ENCODE data around the gene BCL7B. TPM values are rescaled to one million over a fixed set of nuclear protein-coding genes. Genes with fewer than 3 reads are reported as not detected.

BCL7B gene
- 10 to 100 TPM; 29.6 to 93.0 (median 40.6) TPM for total RNA-seq

DNA sequence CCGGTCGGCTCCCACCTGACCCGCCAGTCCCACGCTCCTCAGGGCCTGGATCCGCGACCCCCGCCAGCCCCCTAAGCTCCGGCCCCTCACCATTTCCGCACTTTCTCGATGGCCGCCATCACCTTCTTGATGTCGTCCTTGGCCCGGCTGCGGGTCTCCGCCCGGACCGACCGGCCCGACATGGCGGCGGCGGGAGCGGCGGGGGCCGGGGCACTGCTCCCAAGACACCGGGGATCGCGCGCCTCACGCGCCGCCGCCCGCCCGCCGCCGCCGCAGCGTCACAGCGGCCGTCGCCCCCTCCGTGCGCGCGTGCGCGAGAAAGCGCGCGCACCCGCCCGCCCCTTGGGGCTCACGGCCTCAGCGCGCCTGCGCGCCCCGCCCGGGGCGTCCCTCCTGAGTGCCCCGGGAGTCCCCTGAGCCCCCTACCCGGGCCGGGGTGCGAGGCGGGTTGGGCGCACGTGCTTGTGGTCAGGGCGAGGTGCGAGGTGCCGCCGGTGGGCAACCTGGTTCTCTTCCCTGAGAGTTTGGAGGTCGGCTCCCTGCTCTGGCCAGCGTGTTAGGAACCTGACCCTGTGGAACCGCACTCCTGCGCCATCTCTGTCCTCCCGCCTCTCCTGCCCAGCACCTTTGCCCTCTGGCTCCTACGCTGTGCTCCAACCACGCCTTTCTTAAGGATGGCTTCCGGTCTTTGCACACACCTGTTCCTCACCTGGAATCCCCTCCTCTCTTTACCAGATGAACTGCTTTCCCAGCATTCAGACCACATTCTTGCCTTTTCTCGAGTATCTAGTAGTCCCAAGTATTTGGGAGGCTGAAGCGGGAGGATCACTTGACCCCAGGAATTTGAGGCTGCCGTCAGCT, at the start of gene BCL7B:
Gene BCL7B (minus strand): TSS at position 294 of the 861 bp plus-strand sequence. CDS start 112 bp downstream, at position 182.
- Histone ChIP-seq H3K4me3 (peak within 1 kb of the TSS; percentile 73 to 94 (median 81)), H3K27ac (peak within 1 kb of the TSS; percentile 99 to 100), H3K4me1 (peaks cover 0 to 9% of the 10 kb centered on the region in 2 donors), H3K27me3 (no peaks in the 10 kb centered on the region), H3K9me3 (no peaks in the 10 kb centered on the region), H3K36me3 (no peaks in the 10 kb centered on the region)
- TF ChIP-seq POLR2A (IDR thresholded peaks at IDR 0.05) (no peak), POLR2AphosphoS5 (IDR thresholded peaks at IDR 0.05) (peak; percentile 3 to 46 (median 46))
- peak; percentile 27 to 58 for DNase-seq (ENCODE audit: low spot score in 2 of 2)
- intact Hi-C loops (cut with DNase I; ENCODE audit: low total_unique reads) = no loop called here

DNA sequence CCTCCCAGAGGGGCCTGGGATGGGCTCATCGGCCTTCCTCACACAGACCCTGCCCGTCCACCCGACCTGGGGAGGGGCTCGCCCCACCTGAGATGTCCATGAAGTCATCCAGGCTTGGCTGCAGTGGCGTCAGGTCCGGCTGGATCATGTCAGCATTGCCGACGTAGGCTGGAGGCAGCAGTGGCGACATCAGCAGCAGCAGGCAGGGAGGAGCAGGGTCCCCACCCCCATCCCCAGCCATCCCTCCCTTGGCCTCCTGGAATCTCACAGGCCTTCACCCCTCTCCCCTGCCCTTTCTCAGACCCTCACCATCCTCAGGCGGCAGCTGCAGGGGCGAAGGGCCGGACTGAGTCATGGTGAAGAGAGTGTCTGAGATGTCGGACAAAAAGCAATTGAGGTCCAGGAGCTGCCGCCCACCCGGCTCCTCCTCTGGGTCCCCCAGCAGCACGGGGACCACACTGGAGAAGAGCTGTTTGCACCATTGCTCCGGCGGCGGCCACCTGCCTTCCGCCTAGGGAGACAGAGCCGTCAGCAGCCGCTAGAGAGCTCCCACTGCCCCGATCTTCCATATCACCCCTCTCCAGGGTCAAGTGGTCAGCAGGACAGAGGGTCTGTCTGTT, 48.2 kb upstream of the BCL7B start:
- peaks cover 0 to 20% of the 10 kb centered on the region in 2 donors for H3K27me3 ChIP-seq

DNA sequence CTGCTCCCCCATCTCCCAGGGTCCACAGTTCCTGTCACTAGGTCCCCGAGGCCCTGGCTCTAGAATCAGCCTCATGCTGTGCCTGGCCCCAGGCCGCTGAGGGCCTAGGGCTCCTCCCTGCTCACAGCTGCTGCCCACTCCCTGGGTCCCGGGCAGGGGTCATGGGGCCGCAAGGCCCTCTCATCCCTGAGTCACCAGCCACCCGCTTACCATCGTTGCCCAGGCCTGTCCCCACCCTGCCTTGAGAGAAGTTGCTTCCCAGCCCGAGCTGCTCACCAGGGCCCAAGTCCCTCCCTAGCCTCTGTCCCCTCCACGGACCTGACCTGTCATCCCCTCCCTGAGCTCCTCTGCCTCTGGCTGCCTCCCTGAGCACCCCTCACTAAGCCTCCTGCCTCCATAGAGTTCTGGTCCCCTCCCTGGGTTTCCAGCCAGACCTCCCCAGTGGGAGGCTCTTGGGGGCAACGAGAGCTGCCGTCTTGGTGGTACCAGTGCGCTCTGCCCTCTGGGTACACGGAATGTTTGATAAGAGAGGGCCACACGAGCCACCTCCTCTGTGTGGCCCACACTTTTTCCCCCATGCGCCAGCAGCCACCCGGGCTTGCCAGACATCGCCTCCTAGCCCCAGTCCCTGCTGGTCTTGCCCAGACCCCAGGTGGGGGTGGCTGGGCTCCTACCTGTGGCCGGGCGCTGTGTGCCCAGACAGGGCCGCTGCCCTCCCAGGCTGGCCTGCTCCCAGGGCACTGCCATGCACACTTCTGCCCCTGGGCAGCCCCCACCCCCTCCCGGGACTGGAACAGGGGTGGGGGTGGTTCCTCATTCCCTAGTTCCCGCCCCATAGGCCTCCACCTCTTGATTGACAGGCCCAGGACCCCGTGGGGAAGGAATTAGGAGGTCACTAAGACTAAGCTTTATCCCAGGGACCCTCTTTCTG, 45.5 kb upstream of the BCL7B start:
- TF ChIP-seq, protein P1, sequence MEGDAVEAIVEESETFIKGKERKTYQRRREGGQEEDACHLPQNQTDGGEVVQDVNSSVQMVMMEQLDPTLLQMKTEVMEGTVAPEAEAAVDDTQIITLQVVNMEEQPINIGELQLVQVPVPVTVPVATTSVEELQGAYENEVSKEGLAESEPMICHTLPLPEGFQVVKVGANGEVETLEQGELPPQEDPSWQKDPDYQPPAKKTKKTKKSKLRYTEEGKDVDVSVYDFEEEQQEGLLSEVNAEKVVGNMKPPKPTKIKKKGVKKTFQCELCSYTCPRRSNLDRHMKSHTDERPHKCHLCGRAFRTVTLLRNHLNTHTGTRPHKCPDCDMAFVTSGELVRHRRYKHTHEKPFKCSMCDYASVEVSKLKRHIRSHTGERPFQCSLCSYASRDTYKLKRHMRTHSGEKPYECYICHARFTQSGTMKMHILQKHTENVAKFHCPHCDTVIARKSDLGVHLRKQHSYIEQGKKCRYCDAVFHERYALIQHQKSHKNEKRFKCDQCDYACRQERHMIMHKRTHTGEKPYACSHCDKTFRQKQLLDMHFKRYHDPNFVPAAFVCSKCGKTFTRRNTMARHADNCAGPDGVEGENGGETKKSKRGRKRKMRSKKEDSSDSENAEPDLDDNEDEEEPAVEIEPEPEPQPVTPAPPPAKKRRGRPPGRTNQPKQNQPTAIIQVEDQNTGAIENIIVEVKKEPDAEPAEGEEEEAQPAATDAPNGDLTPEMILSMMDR (IDR thresholded peaks at IDR 0.05) = no peak
- Histone ChIP-seq H3K27me3 (peaks cover 0 to 20% of the 10 kb centered on the region in 2 donors), H3K27ac (no peak overlapping the region), H3K4me1 (no peaks in the 10 kb centered on the region), H3K36me3 (no peaks in the 10 kb centered on the region), H3K9me3 (no peaks in the 10 kb centered on the region), H3K4me3 (no peak overlapping the region)
- no peak for DNase-seq (ENCODE audit: low spot score in 2 of 2)
- intact Hi-C loops (cut with DNase I; ENCODE audit: low total_unique reads) = loop anchor here (10.0 kb wide), 2 partner anchors 122 to 242 kb away; partner anchors contain the start of gene METTL27

More for the DNA sequence above, 48.2 kb upstream of the BCL7B start:
- Histone ChIP-seq H3K4me1 (no peaks in the 10 kb centered on the region), H3K4me3 (no peak overlapping the region), H3K27ac (no peak overlapping the region), H3K9me3 (no peaks in the 10 kb centered on the region), H3K36me3 (no peaks in the 10 kb centered on the region)
- intact Hi-C loops (cut with DNase I; ENCODE audit: low total_unique reads) = loop anchor here (10.0 kb wide), 2 partner anchors 119 to 239 kb away; partner anchors contain the start of gene METTL27
- TF ChIP-seq POLR2A (IDR thresholded peaks at IDR 0.05) (no peak), POLR2AphosphoS5 (IDR thresholded peaks at IDR 0.05) (no peak)
- TF ChIP-seq, protein P1 (IDR thresholded peaks at IDR 0.05) = no peak
- no peak for DNase-seq (ENCODE audit: low spot score in 2 of 2)

DNA sequence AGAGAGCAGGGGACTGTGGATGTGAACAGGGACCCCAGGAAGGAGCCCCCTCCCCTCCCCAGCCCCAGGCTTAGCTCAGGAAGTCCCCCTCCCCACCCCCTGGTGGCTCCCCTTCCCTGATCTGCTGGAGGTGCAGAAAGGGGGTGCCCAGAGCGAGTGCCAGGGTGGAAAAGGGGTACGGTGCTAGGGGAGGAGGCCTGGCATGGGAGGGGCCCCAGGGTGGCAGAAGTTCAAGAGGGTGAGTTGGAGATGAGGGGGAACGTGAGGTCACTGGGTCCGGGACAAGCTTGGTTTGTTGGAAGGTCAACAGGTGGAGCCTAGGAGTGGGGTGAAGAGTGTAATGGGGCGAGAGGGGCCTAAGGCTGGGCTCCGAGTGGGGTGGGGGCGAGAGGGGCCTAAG, 42.4 kb upstream of the BCL7B start:
- no peaks in the 10 kb centered on the region for H3K9me3 ChIP-seq

More for the DNA sequence above, 42.4 kb upstream of the BCL7B start:
- Histone ChIP-seq H3K36me3 (no peaks in the 10 kb centered on the region), H3K4me3 (no peak overlapping the region), H3K27me3 (peaks cover 0 to 22% of the 10 kb centered on the region in 2 donors), H3K4me1 (no peaks in the 10 kb centered on the region), H3K27ac (no peak overlapping the region)
- no peak for DNase-seq (ENCODE audit: low spot score in 2 of 2)
- intact Hi-C loops (cut with DNase I; ENCODE audit: low total_unique reads) = loop anchor here (10.0 kb wide), 2 partner anchors 125 to 245 kb away; partner anchors contain the start of gene METTL27
- TF ChIP-seq POLR2AphosphoS5 (IDR thresholded peaks at IDR 0.05) (no peak), POLR2A (IDR thresholded peaks at IDR 0.05) (no peak)
- TF ChIP-seq, protein P1 (IDR thresholded peaks at IDR 0.05) = no peak

Measured in breast epithelium (tissue), 4 donors.